CD4-positive, alpha-beta T cell treated with Interleukin-2 at 100 ng/mL for 4 hours (primary cell): ENCODE data around the gene GPR141.

Experiments
- DNase-seq: peaks from one replicate; pipeline ENCODE4 v3.0.0-alpha.2; 2020; ENCODE audit warnings: low spot score

The GPR141 gene

GRCh38 chr7:37784015-37784414, 100.4 kb downstream of the GPR141 start:
- no peak for DNase-seq

- DNase-seq: no peak
These were observed 103.4 kb downstream of the GPR141 start for GRCh38 chr7:37786741-37787569.
